HepG2 (cell line): ENCODE measurements around the gene TANGO2. TPM values are rescaled to one million over a fixed set of nuclear protein-coding genes. Genes with fewer than 3 reads are reported as not detected.

Source experiments
- ADNP ChIP-seq: sonication (generic); formaldehyde crosslinking; IDR thresholded peaks from 2 replicates; pipeline ENCODE4 v1.4.0; 2020; ENCODE audit warnings: missing genetic modification reagents
- ATF5 ChIP-seq: sonication (generic); formaldehyde crosslinking; IDR thresholded peaks from 2 replicates; pipeline ENCODE4 v1.4.0; 2020; ENCODE audit warnings: mild to moderate bottlenecking, low read depth, missing genetic modification reagents
- ELK4 ChIP-seq: sonication (generic); formaldehyde crosslinking; IDR thresholded peaks from 2 replicates; pipeline ENCODE4 v1.9.0; 2021; ENCODE audit warnings: missing genetic modification reagents, borderline replicate concordance
- IRF2 ChIP-seq: IDR thresholded peaks from 2 replicates; pipeline ENCODE4 v1.6.1; 2018; ENCODE audit warnings: missing genetic modification reagents, missing compliant biosample characterization
- ISX ChIP-seq: sonication (generic); formaldehyde crosslinking; conservative IDR thresholded peaks from 2 replicates; pipeline ENCODE4 v1.5.0; 2020; ENCODE audit warnings: missing genetic modification reagents
- JUND ChIP-seq: sonication (generic); formaldehyde crosslinking; IDR thresholded peaks from 2 replicates; pipeline ENCODE4 v1.8.0; 2022; ENCODE audit warnings: mild to moderate bottlenecking, missing genetic modification reagents
- KDM5B ChIP-seq: sonication (generic); formaldehyde crosslinking; IDR thresholded peaks from 2 replicates; pipeline ENCODE4 v1.4.0; 2020; ENCODE audit warnings: missing genetic modification reagents, mild to moderate bottlenecking, borderline replicate concordance
- NFE2L2 ChIP-seq: fragments of 150-350 bp; IDR thresholded peaks from 2 replicates; pipeline ENCODE4 v1.6.1; 2014; ENCODE audit warnings: low read length
- PREB ChIP-seq: sonication (generic); formaldehyde crosslinking; IDR thresholded peaks from 2 replicates; pipeline ENCODE4 v1.4.0; 2020; ENCODE audit warnings: missing genetic modification reagents
- SATB2 ChIP-seq: sonication (generic); formaldehyde crosslinking; IDR thresholded peaks from 2 replicates; pipeline ENCODE4 v1.5.0; 2020; ENCODE audit warnings: missing genetic modification reagents
- SMAD1 ChIP-seq: sonication (generic); formaldehyde crosslinking; IDR thresholded peaks from 2 replicates; pipeline ENCODE4 v1.4.0; 2020; ENCODE audit warnings: missing genetic modification reagents, low read depth, mild to moderate bottlenecking, borderline replicate concordance
- SMARCC2 ChIP-seq: fragments of 450-650 bp; IDR thresholded peaks from 2 replicates; pipeline ENCODE4 v1.6.1; 2017; ENCODE audit warnings: antibody characterized with exemption, mild to moderate bottlenecking
- SP5 ChIP-seq: IDR thresholded peaks from 2 replicates; pipeline ENCODE4 v1.6.1; 2016; ENCODE audit warnings: low read depth, borderline replicate concordance
- ZBED4 ChIP-seq: sonication (generic); formaldehyde crosslinking; IDR thresholded peaks from 2 replicates; pipeline ENCODE4 v1.4.0; 2020; ENCODE audit warnings: missing genetic modification reagents, borderline replicate concordance
- ZFP1 ChIP-seq: IDR thresholded peaks from 2 replicates; pipeline ENCODE4 v1.6.1; 2016
- ZMYM4 ChIP-seq: sonication (generic); formaldehyde crosslinking; IDR thresholded peaks from 2 replicates; pipeline ENCODE4 v1.8.1; 2023; ENCODE audit warnings: mild to moderate bottlenecking, missing genetic modification reagents
- ZNF30 ChIP-seq: sonication (generic); formaldehyde crosslinking; IDR thresholded peaks from 2 replicates; pipeline ENCODE4 v1.5.0; 2020; ENCODE audit warnings: mild to moderate bottlenecking, missing genetic modification reagents
- ZNF503 ChIP-seq: sonication (generic); formaldehyde crosslinking; IDR thresholded peaks from 2 replicates; pipeline ENCODE4 v1.4.0; 2020; ENCODE audit warnings: missing genetic modification reagents
- ZNF800 ChIP-seq: sonication (generic); formaldehyde crosslinking; IDR thresholded peaks from 2 replicates; pipeline ENCODE4 v1.4.0; 2020; ENCODE audit warnings: missing genetic modification reagents
- polyA plus RNA-seq, 8 experiments: library from polyadenylated mRNA; depleted of rRNA in 3 of 8; stranded (reverse) in 7 of 8; unstranded in 1 of 8; fragments of >200 nt; fragmentation: Illumina TruSeq in 4 of 8; extraction: Trizol in 4 of 8; gene quantifications; 2 replicates each; pipeline versions ENCODE4 v1.2.1 to v1.2.3, GENCODE V29; 2011 to 2016; ENCODE audit warnings: low read depth in 4 of 8, missing spikeins in 1 of 8, mixed read lengths in 1 of 8; ENCODE audit not compliant: insufficient read depth in 1 of 8
- total RNA-seq, 5 experiments: library from RNA; depleted of rRNA; stranded (reverse); fragments of >200 nt; fragmentation: Illumina TruSeq; extraction: Trizol; gene quantifications; 2 replicates each; pipeline ENCODE4 v1.2.3, GENCODE V29; 2016; ENCODE audit warnings: low read depth in 1 of 5

The TANGO2 gene
- total and polyA plus RNA-seq, 2 of the 13 experiments (the other 11 are each of a cell fraction or from before 2014, with no cell fraction given) = 12.9 to 14.8 TPM

GRCh38 chr22:20010307-20011122, 10.4 kb upstream of the TANGO2 start (continued):
- no peak for TF ChIP-seq ISX
- peak; percentile 48; the same call in 1 of the 2 replicates for TF ChIP-seq IRF2 (CRISPR knock-in tag)
- no peak for TF ChIP-seq PREB (CRISPR knock-in tag)
- TF ChIP-seq KDM5B = peak; percentile 32; the same call in 1 of the 2 replicates
- TF ChIP-seq SATB2 (CRISPR knock-in tag) = no peak
- no peak for TF ChIP-seq JUND
- no peak for TF ChIP-seq ATF5
- TF ChIP-seq SP5 (CRISPR knock-in tag) = no peak
- no peak for TF ChIP-seq ADNP (CRISPR knock-in tag)
- TF ChIP-seq ZNF30 (CRISPR knock-in tag) = no peak
- no peak for TF ChIP-seq ELK4 (CRISPR knock-in tag)
- TF ChIP-seq ZFP1 (CRISPR knock-in tag) = no peak
- TF ChIP-seq ZNF503 (CRISPR knock-in tag) = no peak
- TF ChIP-seq ZMYM4 (CRISPR knock-in tag) = no peak
- no peak for TF ChIP-seq NFE2L2
- TF ChIP-seq SMAD1 (CRISPR knock-in tag) = no peak; the same call in 1 of the 2 replicates
- TF ChIP-seq SMARCC2 = no peak
- TF ChIP-seq ZNF800 (CRISPR knock-in tag) = no peak
- peak; percentile 35; the same call in 1 of the 2 replicates for TF ChIP-seq ZBED4 (CRISPR knock-in tag)
